Endothelial cell of umbilical vein (primary cell): ENCODE data around the gene GAP43.

Source experiments
- EZH2 ChIP-seq: IDR thresholded peaks from 2 replicates; pipeline ENCODE4 v1.6.1; 2012; ENCODE audit warnings: borderline replicate concordance, low read depth, mild to moderate bottlenecking, moderate library complexity, low read length, inconsistent platforms; ENCODE audit not compliant: severe bottlenecking
- FOS ChIP-seq: IDR thresholded peaks from 2 replicates; pipeline ENCODE4 v1.6.1; 2011; ENCODE audit warnings: mild to moderate bottlenecking, low read length, moderate library complexity, borderline replicate concordance; ENCODE audit not compliant: insufficient read depth
- MAX ChIP-seq: IDR thresholded peaks from 2 replicates; pipeline ENCODE4 v1.6.1; 2011; ENCODE audit not compliant: insufficient read depth, insufficient read length
- POLR2A ChIP-seq: IDR thresholded peaks from 2 replicates; pipeline ENCODE4 v1.6.1; 2012; ENCODE audit warnings: low read depth, mild to moderate bottlenecking, control low read depth, low read length
- TF ChIP-seq, protein P1 (sequence below), 2 donors: IDR thresholded peaks; 1 replicate in 1 of 2; 2 replicates in 1 of 2; pipeline ENCODE4 v1.5.1; 2011; ENCODE audit warnings: low read length in 2 of 2, mild to moderate bottlenecking in 2 of 2, moderate library complexity in 2 of 2, control low read depth in 1 of 2, inconsistent platforms in 1 of 2, low read depth in 1 of 2; ENCODE audit not compliant: insufficient read depth in 1 of 2; ENCODE audit errors: extremely low read depth in 1 of 2

DNA sequence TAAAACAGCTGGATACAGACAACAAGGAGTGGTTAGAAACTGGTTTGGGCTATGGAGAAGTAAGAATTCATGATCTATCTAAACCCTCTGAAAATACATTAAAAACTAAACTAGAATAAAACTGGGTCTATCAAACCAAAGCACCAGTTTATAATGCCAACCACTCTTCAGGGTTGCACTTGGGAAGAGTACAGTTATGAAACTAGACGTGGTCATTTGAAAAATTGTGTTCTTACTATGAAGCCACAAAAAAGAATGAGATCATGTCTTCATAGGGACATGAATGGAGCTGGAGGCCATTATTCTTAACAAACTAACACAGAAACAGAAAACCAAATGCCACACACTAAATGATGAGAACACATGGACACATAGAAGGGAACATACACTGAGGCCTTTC is 103.8 kb downstream of the GAP43 start:
- TF ChIP-seq POLR2A (no peak), MAX (no peak), EZH2 (no peak), FOS (no peak)
- TF ChIP-seq, protein P1, sequence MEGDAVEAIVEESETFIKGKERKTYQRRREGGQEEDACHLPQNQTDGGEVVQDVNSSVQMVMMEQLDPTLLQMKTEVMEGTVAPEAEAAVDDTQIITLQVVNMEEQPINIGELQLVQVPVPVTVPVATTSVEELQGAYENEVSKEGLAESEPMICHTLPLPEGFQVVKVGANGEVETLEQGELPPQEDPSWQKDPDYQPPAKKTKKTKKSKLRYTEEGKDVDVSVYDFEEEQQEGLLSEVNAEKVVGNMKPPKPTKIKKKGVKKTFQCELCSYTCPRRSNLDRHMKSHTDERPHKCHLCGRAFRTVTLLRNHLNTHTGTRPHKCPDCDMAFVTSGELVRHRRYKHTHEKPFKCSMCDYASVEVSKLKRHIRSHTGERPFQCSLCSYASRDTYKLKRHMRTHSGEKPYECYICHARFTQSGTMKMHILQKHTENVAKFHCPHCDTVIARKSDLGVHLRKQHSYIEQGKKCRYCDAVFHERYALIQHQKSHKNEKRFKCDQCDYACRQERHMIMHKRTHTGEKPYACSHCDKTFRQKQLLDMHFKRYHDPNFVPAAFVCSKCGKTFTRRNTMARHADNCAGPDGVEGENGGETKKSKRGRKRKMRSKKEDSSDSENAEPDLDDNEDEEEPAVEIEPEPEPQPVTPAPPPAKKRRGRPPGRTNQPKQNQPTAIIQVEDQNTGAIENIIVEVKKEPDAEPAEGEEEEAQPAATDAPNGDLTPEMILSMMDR (IDR thresholded peaks at IDR 0.05; ENCODE audit: extremely low read depth in 1 of 2, insufficient read depth in 1 of 2, low read depth in 1 of 2, low read length in 2 of 2) = no peak
